HG02623 (cell line): ENCODE measurements around the gene CYP2C8.
"Not testable (repeated sequence)": the region's sequence is repeated elsewhere in the genome, so short reads cannot be mapped to it uniquely, and the experiment has no call there.

ENCODE experiments used
- ATAC-seq: cut with Tn5 transposase; IDR thresholded peaks from one replicate; pipeline ENCODE4 v1.9.1; 2021; ENCODE audit warnings: moderate library complexity; ENCODE audit not compliant: unreplicated experiment

CYP2C8 gene

DNA sequence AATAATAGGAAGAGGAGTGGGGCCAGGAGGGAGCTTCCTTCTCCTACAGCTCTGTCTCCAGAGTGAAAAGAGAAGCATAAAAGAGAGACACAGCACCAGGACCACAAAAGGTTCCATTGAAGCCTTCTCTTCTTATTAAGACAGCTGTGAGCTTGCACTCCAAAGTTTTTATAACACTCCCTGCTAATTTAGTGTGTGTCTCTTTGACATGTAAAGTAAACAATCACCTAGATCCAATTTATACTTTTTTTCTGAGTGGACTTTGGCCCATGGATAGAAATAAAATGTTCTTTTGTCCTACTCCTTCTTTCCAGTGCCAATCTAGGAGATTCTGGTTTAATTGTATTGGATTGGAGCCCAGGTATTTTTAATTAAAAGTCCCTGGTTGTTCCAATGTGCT is at the start of gene CYP2C8:
Gene CYP2C8 (minus strand): TSS at position 212 of the 400 bp plus-strand sequence. CDS start 95 bp downstream, at position 117.
- no peak for ATAC-seq

DNA sequence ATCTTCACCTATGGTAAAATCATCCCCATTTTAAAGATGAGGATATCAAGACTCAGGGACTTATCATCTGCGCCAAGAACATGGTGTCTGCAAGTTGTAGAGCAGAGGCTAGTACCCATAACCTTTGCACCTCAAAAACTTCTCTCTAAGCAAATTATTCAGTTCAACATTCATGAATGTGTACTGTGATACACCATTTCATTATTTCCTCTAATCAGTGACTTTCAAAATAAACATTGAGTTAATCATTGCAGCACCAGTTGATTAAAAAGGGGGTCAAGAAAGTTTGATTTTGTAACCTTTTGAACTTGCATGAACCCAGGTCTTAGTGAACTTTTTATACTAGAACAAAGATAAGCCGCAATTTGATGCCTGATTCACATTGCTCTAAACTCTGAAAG is 47.6 kb upstream of the CYP2C8 start:
- no peak for ATAC-seq

DNA sequence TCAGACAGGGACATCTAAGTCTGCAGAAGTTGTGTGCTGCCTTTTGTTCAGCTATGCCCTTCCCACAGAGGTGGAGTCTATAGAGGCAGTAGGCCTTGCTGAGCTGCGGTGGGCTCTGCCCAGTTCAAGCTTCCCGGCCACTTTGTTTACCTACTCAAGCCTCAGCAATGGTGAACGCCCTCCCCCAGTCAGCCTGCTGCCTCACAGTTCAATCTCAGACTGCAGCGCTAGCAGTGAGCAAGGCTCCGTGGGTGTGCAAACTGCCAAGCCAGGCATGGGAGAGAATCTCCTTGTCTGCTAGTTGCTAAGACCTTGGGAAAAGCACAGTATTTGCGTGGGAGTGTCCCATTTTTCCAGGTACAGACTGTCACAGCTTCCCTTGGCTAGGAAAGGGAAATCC is 41.5 kb upstream of the CYP2C8 start:
- ATAC-seq, result not testable (repeated sequence)

DNA sequence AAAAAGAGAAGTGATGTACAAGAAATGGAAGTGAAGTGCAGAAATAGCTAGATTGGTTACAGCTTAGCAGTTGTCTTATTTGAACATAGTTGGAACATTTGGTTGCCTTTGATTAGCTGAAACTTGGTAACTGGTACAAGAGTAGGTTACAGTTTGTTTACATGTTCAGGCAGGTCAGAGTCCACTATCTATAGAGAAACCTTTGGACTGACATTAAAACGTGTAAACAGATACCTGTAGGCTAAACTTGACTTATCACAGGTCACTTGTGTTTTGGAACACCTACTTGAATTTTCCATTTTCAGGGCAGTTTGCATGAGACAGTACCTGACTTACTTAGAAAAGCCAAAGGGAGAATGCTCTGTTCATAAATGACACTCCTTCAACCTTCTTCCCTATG is 28.5 kb upstream of the CYP2C8 start:
- no peak for ATAC-seq

DNA sequence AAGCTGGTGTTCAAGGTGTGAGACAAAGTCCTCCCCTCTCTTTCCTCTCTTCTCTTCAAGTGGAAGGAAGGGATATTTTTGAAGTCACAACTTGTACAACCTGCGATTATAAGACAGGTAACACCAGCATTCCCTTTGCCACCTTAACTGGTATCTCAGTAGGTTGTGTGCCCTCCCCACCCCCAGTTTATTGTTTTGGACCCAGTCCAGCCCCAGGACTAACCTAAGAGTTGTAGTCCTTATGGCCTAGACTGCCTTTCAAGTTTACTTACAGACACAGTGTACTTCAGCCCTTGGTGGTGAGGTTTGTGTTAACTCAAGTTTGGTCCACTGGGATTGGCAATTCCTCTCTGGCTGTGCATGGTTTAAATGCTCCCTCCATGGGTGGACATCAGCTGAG is 26.8 kb upstream of the CYP2C8 start:
- no peak for ATAC-seq

DNA sequence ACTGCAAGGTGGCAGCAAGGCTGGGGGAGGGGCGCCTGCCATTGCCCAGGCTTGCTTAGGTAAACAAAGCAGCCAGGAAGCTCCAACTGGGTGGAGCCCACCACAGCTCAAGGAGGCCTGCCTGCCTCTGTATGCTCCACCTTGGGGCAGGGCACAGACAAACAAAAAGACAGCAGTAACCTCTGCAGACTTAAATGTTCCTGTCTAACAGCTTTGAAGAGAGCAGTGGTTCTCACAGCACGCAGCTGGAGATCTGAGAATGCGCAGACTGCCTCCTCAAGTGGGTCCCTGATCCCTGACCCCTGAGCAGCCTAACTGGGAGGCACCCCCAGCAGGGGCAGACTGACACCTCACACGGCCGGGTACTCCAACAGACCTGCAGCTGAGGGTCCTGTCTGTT is 10.3 kb upstream of the CYP2C8 start:
- ATAC-seq, result not testable (repeated sequence)

DNA sequence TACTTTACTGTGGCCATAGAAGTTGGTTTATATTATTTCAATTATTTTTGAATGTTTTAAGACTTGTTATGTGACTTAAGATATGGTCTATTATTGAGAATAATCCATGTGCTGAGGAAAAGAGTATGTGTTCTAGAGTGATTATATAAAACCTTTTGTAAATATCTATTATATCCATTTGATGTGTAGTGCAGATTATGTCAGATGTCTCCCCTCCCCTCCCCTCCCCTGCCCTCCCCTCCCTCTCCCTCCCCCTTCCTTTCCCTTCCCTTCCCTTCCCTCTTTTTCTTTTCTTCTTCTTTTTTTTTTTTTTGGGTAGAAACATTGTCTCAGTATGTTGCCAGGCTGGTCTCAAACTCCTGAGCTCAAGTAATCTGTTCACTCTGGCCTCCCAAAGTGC is 8.3 kb upstream of the CYP2C8 start:
- no peak for ATAC-seq

DNA sequence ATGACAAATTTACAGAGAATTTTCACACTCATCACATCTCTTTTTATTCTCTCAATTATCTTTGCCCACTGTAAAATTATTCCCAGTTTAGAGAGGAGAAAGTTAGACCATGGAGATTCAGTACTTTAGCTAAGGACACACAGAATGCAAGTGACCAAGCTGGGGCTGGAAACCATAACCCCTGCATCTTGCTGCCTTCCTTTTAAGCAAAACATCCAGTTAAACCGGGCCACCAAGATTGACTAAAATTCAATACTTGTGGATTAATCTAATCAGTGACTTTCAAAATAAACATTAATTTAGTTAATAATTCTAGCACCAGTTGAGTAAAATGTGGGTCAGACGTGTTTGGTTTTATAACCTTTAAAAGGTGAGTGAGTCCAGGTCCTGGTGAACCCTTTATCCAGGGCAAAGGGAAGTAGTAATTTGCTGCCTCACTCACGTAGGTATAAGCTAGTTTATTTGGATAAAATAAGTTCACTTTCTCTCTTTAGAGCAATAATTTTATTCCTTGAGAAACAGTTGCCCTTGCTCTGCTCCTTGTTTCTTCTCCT is 1.9 kb upstream of the CYP2C8 start:
- ATAC-seq, result no peak

DNA sequence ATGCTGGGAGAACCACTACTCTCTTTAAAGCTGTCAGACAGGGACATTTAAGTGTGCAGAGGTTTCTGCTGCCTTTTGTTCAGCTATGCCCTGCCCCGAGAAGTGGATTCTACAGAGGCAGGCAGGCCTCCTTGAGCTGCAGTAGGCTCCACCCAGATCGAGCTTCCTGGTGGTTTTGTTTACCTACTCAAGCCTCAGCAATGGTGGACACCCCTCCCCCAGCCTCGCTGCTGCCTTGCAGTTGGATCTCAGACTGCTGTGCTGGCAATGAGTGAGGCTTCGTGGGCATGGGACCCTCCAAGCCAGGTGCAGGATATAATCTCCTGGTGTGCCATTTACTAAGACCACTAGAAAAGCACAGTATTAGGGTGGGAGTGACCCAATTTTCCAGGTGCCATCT is 5.2 kb downstream of the CYP2C8 start:
- not testable (repeated sequence) for ATAC-seq

DNA sequence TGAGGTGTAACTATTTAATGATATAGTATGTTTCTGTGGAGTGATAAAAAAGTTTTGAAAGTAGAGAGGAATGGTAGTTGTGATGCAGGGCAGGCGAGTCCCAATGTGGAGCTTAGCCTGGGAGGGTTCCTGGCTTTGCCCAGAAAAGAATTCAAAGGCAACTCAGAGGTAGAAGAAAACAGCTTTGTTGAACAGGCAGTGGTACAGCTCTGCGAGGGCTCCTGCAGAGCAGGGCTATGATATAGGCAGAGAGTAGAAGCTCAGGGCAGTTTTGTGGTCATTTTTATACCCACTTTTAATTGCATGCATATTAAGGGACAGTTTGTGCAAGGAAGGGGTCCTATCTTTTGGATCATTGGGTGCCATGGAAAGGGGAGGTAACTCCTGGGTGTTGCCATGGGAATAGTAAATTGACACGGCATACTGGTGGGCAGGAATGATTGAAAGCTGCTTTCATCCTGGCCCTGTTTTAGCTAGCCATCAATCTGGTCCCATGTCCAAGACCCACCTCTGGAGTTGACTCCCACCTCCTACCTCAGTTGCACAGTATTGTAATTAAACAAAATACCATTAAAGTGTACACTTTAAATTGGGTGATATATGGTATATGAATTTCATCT is 12.4 kb downstream of the CYP2C8 start:
- ATAC-seq, result no peak

DNA sequence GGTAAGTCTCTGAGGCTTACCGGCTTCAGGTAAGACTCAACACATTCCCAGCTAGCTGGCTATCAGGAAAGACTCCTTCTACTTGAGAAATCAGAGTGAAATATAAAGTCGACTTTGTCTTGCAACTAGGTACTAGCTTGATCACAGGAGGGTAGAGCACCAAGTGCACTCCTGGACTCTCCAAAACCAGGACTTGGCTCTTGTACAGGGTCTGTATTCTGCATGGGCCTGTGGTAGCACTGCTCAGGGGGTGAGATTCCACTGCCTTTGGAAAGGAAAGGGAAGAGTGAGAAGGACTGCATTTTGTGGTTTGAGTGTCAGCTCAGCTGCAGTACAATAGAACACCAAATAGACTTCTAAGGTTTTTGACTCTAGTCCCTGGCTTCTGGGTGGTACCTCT is 19.4 kb downstream of the CYP2C8 start:
- ATAC-seq, result no peak

DNA sequence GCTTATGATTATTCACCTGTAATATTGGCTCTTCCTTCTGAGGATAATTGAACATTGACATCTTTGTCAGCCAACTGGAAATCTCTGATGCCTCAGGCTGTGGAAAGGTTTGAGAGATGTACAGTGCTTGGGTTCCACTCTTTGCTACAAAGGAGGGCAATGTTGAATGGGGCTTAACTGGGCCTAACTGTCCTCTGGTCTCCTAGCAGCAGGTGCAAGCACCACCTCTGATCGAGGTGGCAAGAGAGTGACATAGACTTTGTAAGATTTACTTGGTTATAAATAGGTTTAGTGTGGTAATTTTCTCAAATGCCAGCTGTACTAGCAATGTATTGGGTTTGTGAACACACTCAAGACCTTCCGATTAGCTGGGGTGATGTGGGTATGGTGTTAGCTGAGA is 21.1 kb downstream of the CYP2C8 start:
- no peak for ATAC-seq

DNA sequence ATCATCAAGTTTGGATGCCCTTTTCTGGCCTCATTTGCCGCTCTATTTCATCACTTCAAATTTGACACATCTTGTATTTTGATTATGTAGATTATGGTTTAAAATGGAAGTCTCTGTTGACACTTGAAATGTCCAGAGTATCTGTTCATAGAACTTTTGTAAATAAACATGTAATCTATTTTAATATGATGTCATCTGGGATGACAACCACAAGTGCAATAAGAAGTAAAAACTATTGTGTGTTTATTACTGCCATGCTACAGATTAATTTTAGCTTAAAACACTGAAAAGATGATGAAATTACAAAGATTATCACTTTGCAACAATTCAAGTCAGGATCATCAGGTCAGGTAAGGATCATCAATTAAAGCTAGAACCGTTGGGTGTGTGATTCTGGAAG is 30.0 kb downstream of the CYP2C8 start:
- no peak for ATAC-seq

DNA sequence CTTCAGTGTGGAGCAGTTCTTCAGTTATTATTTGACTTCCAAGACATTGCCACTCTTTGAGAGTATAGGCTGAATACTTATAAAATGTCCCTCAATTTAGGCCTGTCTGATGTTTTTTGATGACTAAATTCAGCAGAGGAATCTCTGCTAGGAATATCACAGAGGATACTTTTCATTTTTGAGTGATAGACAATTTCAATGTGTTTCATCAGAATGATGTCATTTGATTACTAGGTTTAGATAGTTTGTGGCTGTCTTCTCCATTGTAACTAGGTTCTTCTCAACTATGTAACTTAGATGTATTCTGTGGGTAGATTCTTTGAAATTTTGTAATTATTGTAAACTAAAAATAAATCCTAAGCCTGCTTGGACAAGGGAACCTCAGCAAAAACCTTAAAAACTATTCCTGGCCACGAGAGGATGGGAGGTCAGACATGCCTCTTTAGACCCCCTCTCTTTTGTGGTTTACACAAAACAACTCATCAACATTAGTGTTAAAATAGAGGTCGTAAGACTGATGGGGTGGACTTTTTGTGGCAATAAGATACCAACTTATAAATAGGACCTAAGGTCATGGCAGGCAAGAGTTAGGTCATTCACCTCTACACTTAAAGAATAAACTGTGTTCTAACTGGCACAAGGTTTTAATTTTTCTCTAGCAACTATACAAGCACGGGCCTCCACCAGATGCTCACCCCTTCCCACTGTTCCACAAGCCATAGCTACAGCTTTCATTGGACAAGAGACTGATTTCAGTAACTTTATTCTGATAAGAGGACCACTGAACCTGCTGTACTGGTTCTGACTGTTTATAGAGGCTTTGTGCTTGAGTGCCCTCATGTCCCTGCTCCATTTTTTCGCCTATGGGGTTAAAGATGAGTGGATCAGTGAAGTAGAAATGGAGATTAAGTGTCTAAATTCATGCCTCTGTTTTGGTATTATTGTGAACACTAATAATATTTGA is 33.7 kb downstream of the CYP2C8 start:
- ATAC-seq, result no peak

DNA sequence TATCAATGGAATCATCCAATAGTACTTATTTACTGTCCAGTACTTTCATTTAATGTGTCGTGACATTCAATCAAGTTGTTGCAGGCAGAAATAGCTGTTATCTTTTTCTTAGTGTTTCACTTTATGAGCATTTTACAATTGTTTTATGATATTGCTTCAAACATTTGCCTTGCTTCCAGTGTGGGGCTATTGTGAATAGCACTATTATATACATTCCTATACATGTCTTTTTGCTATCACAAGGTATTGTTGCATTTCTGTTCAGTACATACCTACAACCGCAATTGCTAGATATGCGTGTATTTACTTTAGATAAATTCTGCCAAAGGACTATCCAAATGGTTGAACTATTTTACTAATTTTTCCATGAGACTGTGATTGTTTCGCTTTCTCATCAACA is 34.9 kb downstream of the CYP2C8 start:
- no peak for ATAC-seq

DNA sequence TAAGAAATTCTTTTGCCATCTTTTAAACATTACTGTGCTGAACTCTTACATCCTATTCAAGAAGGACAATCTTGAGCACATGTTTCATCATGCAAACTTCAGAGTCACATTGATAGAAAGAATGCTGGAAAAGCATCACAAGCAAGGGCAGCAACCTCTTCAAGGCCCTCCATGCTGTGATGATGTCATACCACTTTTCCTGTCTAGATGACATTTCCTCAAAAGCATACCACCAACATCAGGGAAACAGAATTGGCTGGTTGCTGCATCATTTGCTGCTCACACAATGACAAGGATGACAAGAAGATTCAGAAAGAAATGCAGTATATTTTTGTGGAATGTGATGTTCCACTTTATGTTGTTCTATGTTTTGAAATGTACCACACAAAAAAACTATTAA is 37.6 kb downstream of the CYP2C8 start:
- ATAC-seq, result no peak

DNA sequence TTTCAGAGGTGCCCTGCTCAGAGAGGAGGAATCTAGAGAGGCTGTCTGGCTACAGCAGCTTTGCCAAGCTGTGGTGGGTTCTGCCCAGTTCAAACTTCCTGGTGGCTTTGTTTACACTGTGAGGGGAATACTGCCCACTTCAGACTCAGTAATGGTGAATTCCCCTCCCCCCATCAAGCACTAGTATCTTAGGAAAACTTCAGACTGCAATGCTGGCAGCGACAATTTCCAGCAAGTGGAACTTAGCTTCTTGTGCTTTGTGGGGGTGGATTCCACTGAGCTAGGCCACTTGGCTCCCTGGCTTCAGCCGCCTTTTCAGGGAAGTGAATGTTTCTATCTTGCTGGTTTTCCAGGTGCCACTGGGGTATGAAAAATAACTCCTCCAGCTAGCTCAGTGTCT is 42.8 kb downstream of the CYP2C8 start:
- no peak for ATAC-seq

DNA sequence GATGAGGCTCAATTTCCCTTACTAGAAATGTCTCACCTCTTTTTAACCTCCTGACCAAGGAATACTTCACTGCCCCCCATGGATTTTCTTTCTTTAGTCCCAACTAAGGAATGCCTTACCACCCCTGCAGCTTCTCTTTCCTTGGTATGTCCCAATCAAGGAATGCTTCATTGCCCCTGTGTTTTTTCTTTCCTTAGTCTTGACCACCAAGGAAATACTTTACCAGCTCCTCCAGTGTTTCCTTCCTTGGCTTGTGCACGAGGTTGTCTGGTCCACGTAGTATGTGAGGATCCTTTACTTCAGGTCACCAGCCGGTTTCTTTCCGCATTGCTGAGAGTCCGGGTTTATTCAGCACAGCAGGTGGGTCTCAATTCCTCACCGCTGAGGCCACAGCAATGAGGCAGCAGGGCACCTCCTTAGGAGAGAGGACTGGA is 71.5 kb downstream of the CYP2C8 start:
- no peak for ATAC-seq

DNA sequence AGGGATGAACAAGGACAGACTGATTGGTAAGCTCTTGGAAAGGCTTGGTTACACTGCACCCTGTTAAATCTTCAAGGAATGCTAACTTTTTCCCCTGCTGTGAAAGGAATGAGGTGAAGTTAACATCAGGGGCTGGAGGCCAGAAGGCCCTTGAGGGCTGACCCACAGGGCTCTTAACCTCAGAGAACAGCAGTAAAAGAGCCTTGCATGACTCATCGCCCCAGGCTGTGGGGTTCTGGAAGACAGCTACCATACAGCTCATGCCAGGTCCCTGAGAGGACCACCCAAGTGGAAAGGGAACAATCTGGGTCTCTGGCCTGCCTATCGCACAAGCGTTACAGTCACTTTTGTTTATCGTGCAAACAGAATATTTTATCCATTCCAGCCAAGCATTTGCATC is 76.5 kb downstream of the CYP2C8 start:
- ATAC-seq, result no peak

DNA sequence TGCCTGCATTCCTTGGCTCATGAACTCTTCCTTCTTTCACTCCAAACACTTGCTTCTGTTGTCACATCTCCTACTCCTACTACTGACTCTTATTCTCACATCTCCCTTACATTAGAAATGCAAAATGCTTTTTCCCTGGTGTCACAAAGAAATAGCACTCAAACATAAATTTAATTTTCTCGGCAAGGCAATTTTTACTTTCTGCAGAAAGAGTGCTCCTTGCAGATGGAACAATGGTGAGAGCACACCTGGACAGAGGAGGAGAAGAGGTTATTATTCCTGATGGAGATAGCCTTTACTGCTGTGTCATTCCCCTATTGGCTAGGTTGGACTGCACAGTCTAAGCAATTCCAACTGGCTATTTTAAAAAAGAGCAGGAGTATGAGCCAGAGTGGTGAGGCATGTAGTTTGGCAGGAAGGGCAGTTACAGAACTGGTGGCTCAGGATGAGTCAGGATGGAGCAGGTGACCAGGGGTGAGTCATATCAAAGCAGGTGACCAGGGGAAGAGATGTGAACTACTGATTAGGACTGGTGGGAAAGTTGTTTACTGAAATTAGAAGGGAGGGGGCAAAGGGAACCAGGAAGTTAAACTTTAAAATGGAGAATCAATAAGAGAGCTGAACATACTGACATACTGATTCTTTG is 77.9 kb downstream of the CYP2C8 start:
- ATAC-seq, result no peak

DNA sequence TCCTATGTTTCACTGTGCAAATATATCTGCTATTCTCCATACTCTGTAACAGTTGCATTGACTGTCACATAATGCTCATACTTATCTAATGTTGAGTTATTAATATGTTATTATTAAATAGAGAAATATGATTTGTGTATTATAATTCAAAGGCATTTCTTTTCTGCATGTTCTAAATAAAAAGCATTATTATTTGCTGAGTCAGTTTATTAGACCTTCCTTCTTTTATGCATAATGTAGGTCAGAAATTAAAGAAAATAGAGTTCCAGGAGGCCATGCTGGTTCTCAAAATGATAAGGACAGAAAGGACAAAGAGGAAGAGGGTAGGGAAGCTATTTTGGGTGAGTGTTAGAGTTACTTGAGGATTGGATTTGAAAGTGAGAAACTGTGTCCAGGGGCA is 80.1 kb downstream of the CYP2C8 start:
- no peak for ATAC-seq
